SK-N-SH (cell line): Measurements from ENCODE around the gene NAV2. TPM values are rescaled to one million over a fixed set of nuclear protein-coding genes. Genes with fewer than 3 reads are reported as not detected.

Experiments
- CTCF ChIA-PET: fragments of 300-600, 350-600 bp; formaldehyde crosslinking; extraction: SDS; loops from one replicate; lab custom pipeline; 2021; lab: Yijun Ruan, JAX
- POLR2A ChIA-PET: fragments of 350-600 bp; sonication (Branson Sonifier 250); formaldehyde crosslinking; extraction: SDS; loops from one replicate; lab custom pipeline; 2020; ENCODE audit warnings: antibody characterized with exemption, inconsistent platforms; lab: Yijun Ruan, JAX
- DNase-seq: peaks from one replicate; pipeline ENCODE4 v3.0.0; 2012
- H2AFZ ChIP-seq: fragments of 200-600 bp; sonication (generic); 2 replicates; pipeline ENCODE4 v1.8.1; 2016; ENCODE audit warnings: antibody characterized with exemption, mild to moderate bottlenecking, low read depth
- H3F3A ChIP-seq: fragments of 200-600 bp; sonication (generic); replicated peaks from 2 replicates; pipeline ENCODE3; 2016; ENCODE audit warnings: antibody characterized with exemption, mild to moderate bottlenecking; ENCODE audit not compliant: insufficient read depth
- H3K27ac ChIP-seq, 2 experiments: fragments of 200-500 bp in 1 of 2; fragments of 200-600 bp in 1 of 2; sonication (Bioruptor generic) in 1 of 2; sonication (generic), shearing (Covaris generic) in 1 of 2; 2 replicates each; pipeline versions ENCODE4 v1.5.1 to v1.6.1; 2014 to 2016; ENCODE audit warnings: low read depth in 2 of 2, inconsistent platforms in 1 of 2, low read length in 1 of 2, mild to moderate bottlenecking in 1 of 2, mixed read lengths in 1 of 2
- H3K27me3 ChIP-seq: fragments of 200-600 bp; sonication (generic), shearing (Covaris generic); 2 replicates; pipeline ENCODE4 v1.6.1; 2016; ENCODE audit warnings: mixed run types; ENCODE audit not compliant: insufficient read depth
- H3K36me3 ChIP-seq, 2 experiments: fragments of 200-500 bp in 1 of 2; fragments of 200-600 bp in 1 of 2; sonication (Bioruptor generic) in 1 of 2; sonication (generic) in 1 of 2; replicated peaks in 1 of 2; 2 replicates each; pipeline versions ENCODE3 to v1.5.1; 2014 to 2016; ENCODE audit warnings: low read length in 1 of 2, mild to moderate bottlenecking in 1 of 2; ENCODE audit not compliant: insufficient read depth in 2 of 2, control insufficient read depth in 1 of 2
- H3K4me1 ChIP-seq, 2 experiments: fragments of 200-500 bp in 1 of 2; fragments of 200-600 bp in 1 of 2; sonication (Bioruptor generic) in 1 of 2; sonication (generic), shearing (Covaris generic) in 1 of 2; 2 replicates each; pipeline versions ENCODE4 v1.5.1 to v1.6.1; 2014 to 2016; ENCODE audit warnings: low read depth in 1 of 2, low read length in 1 of 2, mixed run types in 1 of 2; ENCODE audit not compliant: insufficient read depth in 2 of 2, control insufficient read depth in 1 of 2
- H3K4me2 ChIP-seq: fragments of 200-600 bp; sonication (generic), shearing (Covaris generic); 2 replicates; pipeline ENCODE4 v1.6.1; 2017; ENCODE audit warnings: mixed run types
- H3K4me3 ChIP-seq, 2 experiments: fragments of 200-500 bp in 1 of 2; fragments of 200-600 bp in 1 of 2; sonication (Bioruptor generic) in 1 of 2; sonication (generic), shearing (Covaris generic) in 1 of 2; 2 replicates each; pipeline versions ENCODE4 v1.5.1 to v1.8.1; 2014 to 2016; ENCODE audit warnings: low read depth in 2 of 2, inconsistent platforms in 1 of 2, low read length in 1 of 2, mild to moderate bottlenecking in 1 of 2, mixed read lengths in 1 of 2, moderate library complexity in 1 of 2
- H3K79me2 ChIP-seq: fragments of 200-600 bp; sonication (generic); 2 replicates; pipeline ENCODE4 v1.8.1; 2017; ENCODE audit warnings: mild to moderate bottlenecking; ENCODE audit not compliant: insufficient read depth
- H3K9ac ChIP-seq: fragments of 200-600 bp; sonication (generic); 2 replicates; pipeline ENCODE4 v1.6.1; 2017; ENCODE audit warnings: mixed run types
- H3K9me2 ChIP-seq: fragments of 200-600 bp; sonication (generic); 2 replicates; pipeline ENCODE4 v1.6.1; 2017; ENCODE audit warnings: mixed run types
- H3K9me3 ChIP-seq: fragments of 200-600 bp; sonication (generic); 2 replicates; pipeline ENCODE4 v1.6.1; 2017; ENCODE audit warnings: mixed run types, mild to moderate bottlenecking, moderate library complexity
- H4K20me1 ChIP-seq: fragments of 200-600 bp; sonication (generic); 2 replicates; pipeline ENCODE4 v1.6.1; 2017; ENCODE audit warnings: mild to moderate bottlenecking, mixed run types; ENCODE audit not compliant: insufficient read depth
- EP300 ChIP-seq, 2 experiments: IDR thresholded peaks; 2 replicates each; pipeline versions ENCODE4 v1.4.0 to v1.6.1; 2012; ENCODE audit warnings: borderline replicate concordance in 1 of 2, low read depth in 1 of 2, low read length in 1 of 2
- EZH2phosphoT487 ChIP-seq: fragments of 200-600 bp; sonication (generic); IDR thresholded peaks from 2 replicates; pipeline ENCODE4 v1.6.1; 2017; ENCODE audit warnings: low read depth, mixed run types, mild to moderate bottlenecking, antibody characterized with exemption, moderate library complexity, borderline replicate concordance
- FOXM1 ChIP-seq: IDR thresholded peaks from 2 replicates; pipeline ENCODE4 v1.4.0; 2012; ENCODE audit warnings: low read depth, mild to moderate bottlenecking
- GABPA ChIP-seq: IDR thresholded peaks from 2 replicates; pipeline ENCODE4 v1.4.0; 2012; ENCODE audit warnings: low read depth, mild to moderate bottlenecking
- JUND ChIP-seq: IDR thresholded peaks from 2 replicates; pipeline ENCODE4 v1.4.0; 2012
- NRF1 ChIP-seq: IDR thresholded peaks from 2 replicates; pipeline ENCODE4 v1.6.1; 2012; ENCODE audit warnings: low read depth, mild to moderate bottlenecking, low read length
- POLR2AphosphoS5 ChIP-seq: IDR thresholded peaks from 2 replicates; pipeline ENCODE4 v1.6.1; 2012; ENCODE audit warnings: low read depth, low read length
- RCOR1 ChIP-seq: fragments of 150-350 bp; IDR thresholded peaks from 2 replicates; pipeline ENCODE4 v1.6.1; 2017; ENCODE audit warnings: antibody characterized with exemption, low read length
- RFX5 ChIP-seq: IDR thresholded peaks from 2 replicates; pipeline ENCODE4 v1.6.1; 2012; ENCODE audit warnings: mild to moderate bottlenecking, improper control_type of control experiment, low read length
- RXRA ChIP-seq: IDR thresholded peaks from 2 replicates; pipeline ENCODE4 v1.4.0; 2012; ENCODE audit warnings: low read depth, mild to moderate bottlenecking, borderline replicate concordance
- SIN3A ChIP-seq: IDR thresholded peaks from 2 replicates; pipeline ENCODE4 v1.6.1; 2012; ENCODE audit warnings: low read depth, mild to moderate bottlenecking, low read length, moderate library complexity, borderline replicate concordance
- TAF1 ChIP-seq: IDR thresholded peaks from 2 replicates; pipeline ENCODE4 v1.6.1; 2012; ENCODE audit warnings: low read depth, mild to moderate bottlenecking, low read length, moderate library complexity, borderline replicate concordance
- TEAD4 ChIP-seq: IDR thresholded peaks from 2 replicates; pipeline ENCODE4 v1.4.0; 2012; ENCODE audit warnings: mild to moderate bottlenecking, borderline replicate concordance; ENCODE audit not compliant: insufficient read depth
- WGBS: methylation state at CpG from one replicate; pipeline ENCODE4 v1.1.6; 2017; ENCODE audit warnings: low lambda C conversion rate; 5-methylcytosine and 5-hydroxymethylcytosine counted together
- polyA plus RNA-seq, 3 experiments: library from polyadenylated mRNA; depleted of rRNA; stranded (reverse); fragments of >200 nt; gene quantifications; 2 replicates each; pipeline ENCODE4 v1.2.3, GENCODE V29; 2012
- TF ChIP-seq, protein P1 (sequence below): IDR thresholded peaks from 2 replicates; pipeline ENCODE4 v1.4.0; 2012; ENCODE audit warnings: low read depth, borderline replicate concordance
- TF ChIP-seq, protein P2 (sequence below): fragments of 150-350 bp; IDR thresholded peaks from 2 replicates; pipeline ENCODE4 v1.6.1; 2017; ENCODE audit warnings: antibody characterized with exemption, low read length, low read depth, borderline replicate concordance
- TF ChIP-seq, protein P3 (sequence below): IDR thresholded peaks from 2 replicates; pipeline ENCODE4 v1.6.1; 2012; ENCODE audit warnings: mild to moderate bottlenecking, low read depth, low read length, moderate library complexity

The NAV2 gene
- polyA plus RNA-seq, 1 of the 3 experiments (the other 2 are of a cell fraction), result 26.2 TPM

DNA sequence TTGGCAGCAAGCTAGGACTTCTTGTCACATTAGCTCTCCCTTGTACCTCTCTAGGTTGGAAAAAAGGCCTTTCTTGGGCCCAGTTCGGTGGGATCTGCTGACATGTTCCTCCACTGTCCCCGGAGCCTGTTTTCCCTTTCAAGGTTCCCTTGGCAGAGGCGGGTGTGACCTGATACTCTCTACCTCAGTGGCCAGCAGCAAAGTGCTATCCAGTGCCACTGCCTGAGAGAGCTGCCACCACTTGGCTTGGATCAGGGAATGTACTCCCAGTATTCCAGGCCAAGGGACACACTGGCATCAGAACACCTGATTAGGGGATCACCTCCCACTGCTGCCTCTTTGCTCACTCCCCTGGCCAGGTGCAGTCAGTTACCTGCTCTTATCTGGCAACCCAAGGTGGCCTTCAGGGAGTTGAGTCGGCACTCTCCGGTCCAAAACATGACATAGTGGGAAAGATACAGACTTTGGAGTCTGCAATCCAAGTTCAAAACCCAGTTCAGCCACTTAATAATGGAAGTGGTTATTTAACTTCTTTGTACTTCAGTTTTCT, 17.8 kb upstream of the NAV2 start:
- Histone ChIP-seq H3K9me3 (no peaks in the 10 kb centered on the region), H3F3A (no peaks in the 10 kb centered on the region)
- TF ChIP-seq, protein P1, sequence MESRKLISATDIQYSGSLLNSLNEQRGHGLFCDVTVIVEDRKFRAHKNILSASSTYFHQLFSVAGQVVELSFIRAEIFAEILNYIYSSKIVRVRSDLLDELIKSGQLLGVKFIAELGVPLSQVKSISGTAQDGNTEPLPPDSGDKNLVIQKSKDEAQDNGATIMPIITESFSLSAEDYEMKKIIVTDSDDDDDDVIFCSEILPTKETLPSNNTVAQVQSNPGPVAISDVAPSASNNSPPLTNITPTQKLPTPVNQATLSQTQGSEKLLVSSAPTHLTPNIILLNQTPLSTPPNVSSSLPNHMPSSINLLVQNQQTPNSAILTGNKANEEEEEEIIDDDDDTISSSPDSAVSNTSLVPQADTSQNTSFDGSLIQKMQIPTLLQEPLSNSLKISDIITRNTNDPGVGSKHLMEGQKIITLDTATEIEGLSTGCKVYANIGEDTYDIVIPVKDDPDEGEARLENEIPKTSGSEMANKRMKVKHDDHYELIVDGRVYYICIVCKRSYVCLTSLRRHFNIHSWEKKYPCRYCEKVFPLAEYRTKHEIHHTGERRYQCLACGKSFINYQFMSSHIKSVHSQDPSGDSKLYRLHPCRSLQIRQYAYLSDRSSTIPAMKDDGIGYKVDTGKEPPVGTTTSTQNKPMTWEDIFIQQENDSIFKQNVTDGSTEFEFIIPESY, result no peak
- TF ChIP-seq FOXM1 (no peak), NRF1 (no peak), RFX5 (no peak), SIN3A (no peak)
- TF ChIP-seq, all 33 proteins: peak for 0
- Histone ChIP-seq H3K27ac (no peak overlapping the region; a peak in 1 of 4 replicates), H3K79me2 (peaks cover 48% of the 10 kb centered on the region), H3K27me3 (no peaks in the 10 kb centered on the region), H2AFZ (no peak overlapping the region), H3K36me3 (no peaks in the 10 kb centered on the region), H4K20me1 (peaks cover 18% of the 10 kb centered on the region), H3K4me3 (no peak overlapping the region), H3K4me2 (no peak overlapping the region), H3K4me1 (peaks cover 0 to 32% of the 10 kb centered on the region in 2 experiments; a peak in 2 of 4 replicates), H3K9ac (no peak overlapping the region), H3K9me2 (no peaks in the 10 kb centered on the region)
- ChIA-PET POLR2A (interaction anchor here (0.6 kb wide), 1 partner anchor 11 kb away, joined by 3 read pairs; no protein-coding TSS in a partner anchor), CTCF (no interaction called here)
- WGBS, result 89% methylated on average over 5 of the region's 5 CpGs
- no peak for DNase-seq

DNA sequence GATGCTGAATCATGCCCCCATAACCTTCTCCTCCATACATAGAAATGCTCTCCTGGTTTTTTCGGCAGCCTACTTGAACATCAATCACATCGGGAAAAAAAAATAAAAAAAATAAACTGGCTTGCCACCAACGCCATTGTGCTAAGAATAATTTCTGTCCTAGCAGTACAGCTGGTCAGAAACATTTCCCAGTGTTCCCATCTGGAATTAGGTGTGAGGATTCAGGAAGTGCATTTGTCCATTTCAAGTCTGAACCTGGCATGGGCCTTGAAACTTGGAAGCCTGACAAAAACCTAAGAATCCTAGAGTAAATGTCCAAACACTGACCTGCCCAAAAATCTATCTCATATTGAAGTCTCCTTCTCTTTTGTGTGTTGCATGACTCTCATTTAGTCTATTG, 16.6 kb upstream of the NAV2 start:
- no peak overlapping the region for H2AFZ ChIP-seq
- no peak for DNase-seq
- H3F3A ChIP-seq, result peaks cover 4% of the 10 kb centered on the region
- peaks cover 18% of the 10 kb centered on the region for H4K20me1 ChIP-seq
- CTCF ChIA-PET, result interaction anchor here (0.7 to 1.2 kb wide), 4 partner anchors 12 to 123 kb away, joined by 3 to 4 read pairs (median 4); no protein-coding TSS in a partner anchor
- no peak overlapping the region for H3K4me2 ChIP-seq
- no peaks in the 10 kb centered on the region for H3K27me3 ChIP-seq
- no peak for TF ChIP-seq SIN3A
- TF ChIP-seq, protein P2, sequence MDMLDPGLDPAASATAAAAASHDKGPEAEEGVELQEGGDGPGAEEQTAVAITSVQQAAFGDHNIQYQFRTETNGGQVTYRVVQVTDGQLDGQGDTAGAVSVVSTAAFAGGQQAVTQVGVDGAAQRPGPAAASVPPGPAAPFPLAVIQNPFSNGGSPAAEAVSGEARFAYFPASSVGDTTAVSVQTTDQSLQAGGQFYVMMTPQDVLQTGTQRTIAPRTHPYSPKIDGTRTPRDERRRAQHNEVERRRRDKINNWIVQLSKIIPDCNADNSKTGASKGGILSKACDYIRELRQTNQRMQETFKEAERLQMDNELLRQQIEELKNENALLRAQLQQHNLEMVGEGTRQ, result no peak
- no peak for TF ChIP-seq RCOR1
- TF ChIP-seq EP300 (IDR thresholded peaks at IDR 0.05; ENCODE audit: borderline replicate concordance in 1 of 2, low read depth in 1 of 2, low read length in 1 of 2), result no peak
- no peak for TF ChIP-seq POLR2AphosphoS5
- TF ChIP-seq EZH2phosphoT487, result no peak
- no peak for TF ChIP-seq RXRA
- TF ChIP-seq GABPA, result no peak
- no peak for TF ChIP-seq FOXM1
- TF ChIP-seq TEAD4, result no peak
- TF ChIP-seq, protein P3, sequence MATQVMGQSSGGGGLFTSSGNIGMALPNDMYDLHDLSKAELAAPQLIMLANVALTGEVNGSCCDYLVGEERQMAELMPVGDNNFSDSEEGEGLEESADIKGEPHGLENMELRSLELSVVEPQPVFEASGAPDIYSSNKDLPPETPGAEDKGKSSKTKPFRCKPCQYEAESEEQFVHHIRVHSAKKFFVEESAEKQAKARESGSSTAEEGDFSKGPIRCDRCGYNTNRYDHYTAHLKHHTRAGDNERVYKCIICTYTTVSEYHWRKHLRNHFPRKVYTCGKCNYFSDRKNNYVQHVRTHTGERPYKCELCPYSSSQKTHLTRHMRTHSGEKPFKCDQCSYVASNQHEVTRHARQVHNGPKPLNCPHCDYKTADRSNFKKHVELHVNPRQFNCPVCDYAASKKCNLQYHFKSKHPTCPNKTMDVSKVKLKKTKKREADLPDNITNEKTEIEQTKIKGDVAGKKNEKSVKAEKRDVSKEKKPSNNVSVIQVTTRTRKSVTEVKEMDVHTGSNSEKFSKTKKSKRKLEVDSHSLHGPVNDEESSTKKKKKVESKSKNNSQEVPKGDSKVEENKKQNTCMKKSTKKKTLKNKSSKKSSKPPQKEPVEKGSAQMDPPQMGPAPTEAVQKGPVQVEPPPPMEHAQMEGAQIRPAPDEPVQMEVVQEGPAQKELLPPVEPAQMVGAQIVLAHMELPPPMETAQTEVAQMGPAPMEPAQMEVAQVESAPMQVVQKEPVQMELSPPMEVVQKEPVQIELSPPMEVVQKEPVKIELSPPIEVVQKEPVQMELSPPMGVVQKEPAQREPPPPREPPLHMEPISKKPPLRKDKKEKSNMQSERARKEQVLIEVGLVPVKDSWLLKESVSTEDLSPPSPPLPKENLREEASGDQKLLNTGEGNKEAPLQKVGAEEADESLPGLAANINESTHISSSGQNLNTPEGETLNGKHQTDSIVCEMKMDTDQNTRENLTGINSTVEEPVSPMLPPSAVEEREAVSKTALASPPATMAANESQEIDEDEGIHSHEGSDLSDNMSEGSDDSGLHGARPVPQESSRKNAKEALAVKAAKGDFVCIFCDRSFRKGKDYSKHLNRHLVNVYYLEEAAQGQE, result no peak
- TF ChIP-seq JUND, result no peak
- no peak for TF ChIP-seq TAF1
- peaks cover 48% of the 10 kb centered on the region for H3K79me2 ChIP-seq
- H3K36me3 ChIP-seq, result no peaks in the 10 kb centered on the region
- no peak overlapping the region for H3K4me3 ChIP-seq
- POLR2A ChIA-PET, result interaction anchor here (1.0 kb wide), 1 partner anchor 40 kb away, joined by 3 read pairs; no protein-coding TSS in a partner anchor
- H3K9ac ChIP-seq, result no peak overlapping the region
- no peaks in the 10 kb centered on the region for H3K9me2 ChIP-seq
- peak overlapping the region in 1 of 2 experiments; percentile 53; a peak in 2 of 4 replicates for H3K27ac ChIP-seq
- no peaks in the 10 kb centered on the region for H3K9me3 ChIP-seq
- H3K4me1 ChIP-seq, result peaks cover 0 to 33% of the 10 kb centered on the region in 2 experiments; a peak in 2 of 4 replicates
- 85% methylated on average over 3 of the region's 3 CpGs for WGBS
